NCI-H2196 treated with DMSO at 0.1 percent for 48 hours (cell line): ENCODE measurements around the gene SLC12A9.
"Not testable (repeated sequence)": the region's sequence is repeated elsewhere in the genome, so short reads cannot be mapped to it uniquely, and the experiment has no call there.

Experiments
- DNase-seq: peaks from one replicate; lab custom pipeline; 2025; ENCODE audit not compliant: unreplicated experiment; lab: John Stamatoyannopoulos, UW

SLC12A9 gene

GRCh38 chr7:100894860-100895700 lies 42.6 kb downstream of the SLC12A9 start:
- no peak for DNase-seq

- no peak for DNase-seq
Observed at GRCh38 chr7:100895701-100895955, 43.1 kb downstream of the SLC12A9 start, which contains the start of gene ACHE. Gene ACHE, minus strand, starts transcription at chr7:100895888. Its CDS starts 1,656 bp downstream, at chr7:100894232.

GRCh38 chr7:100895956-100896731 lies 43.6 kb downstream of the SLC12A9 start:
- peak; percentile 61 for DNase-seq

- DNase-seq: no peak
Observed at GRCh38 chr7:100896732-100897608, 44.5 kb downstream of the SLC12A9 start.

GRCh38 chr7:100897772-100898454 lies 45.4 kb downstream of the SLC12A9 start:
- DNase-seq: no peak

- no peak for DNase-seq
Observed at GRCh38 chr7:100899432-100899831, 46.9 kb downstream of the SLC12A9 start.

GRCh38 chr7:100900978-100901377 lies 48.5 kb downstream of the SLC12A9 start:
- DNase-seq: no peak

- no peak for DNase-seq
Observed at GRCh38 chr7:100901921-100902332, 49.4 kb downstream of the SLC12A9 start.

- DNase-seq: no peak
Observed at GRCh38 chr7:100902638-100903037, 50.1 kb downstream of the SLC12A9 start.

- no peak for DNase-seq
Observed at GRCh38 chr7:100908512-100908911, 56.0 kb downstream of the SLC12A9 start.

GRCh38 chr7:100910443-100910842 lies 57.9 kb downstream of the SLC12A9 start:
- DNase-seq: not testable (repeated sequence)

GRCh38 chr7:100911484-100911883 lies 59.0 kb downstream of the SLC12A9 start:
- DNase-seq: no peak

GRCh38 chr7:100914208-100914878 lies 61.8 kb downstream of the SLC12A9 start:
- no peak for DNase-seq

GRCh38 chr7:100914879-100915447 lies 62.5 kb downstream of the SLC12A9 start:
- DNase-seq: no peak
